CD4-positive, alpha-beta T cell (primary cell): ENCODE results near the gene LRRC14B. TPM values are rescaled to one million over a fixed set of nuclear protein-coding genes. Genes with fewer than 3 reads are reported as not detected.
"Not testable (repeated sequence)": the region's sequence is repeated elsewhere in the genome, so short reads cannot be mapped to it uniquely, and the experiment has no call there.

Source experiments
- ATAC-seq: fragments of 200-7000 bp; cut with Tn5 transposase; one replicate; pipeline ENCODE4 v1.10.0; 2022; ENCODE audit warnings: mild to moderate bottlenecking; ENCODE audit not compliant: poor library complexity
- CTCF ChIA-PET: fragments of 350-600 bp; sonication (Branson Sonifier 250); formaldehyde crosslinking; loops from one replicate; lab custom pipeline; 2021; ENCODE audit warnings: antibody characterized with exemption, inconsistent platforms; lab: Charles Lee
- POLR2A ChIA-PET: fragments of 350-600 bp; sonication (Branson Sonifier 250); formaldehyde crosslinking; loops from one replicate; lab custom pipeline; 2021; ENCODE audit warnings: antibody characterized with exemption, inconsistent platforms; lab: Charles Lee
- DNase-seq, 14 experiments: peaks; one replicate each; pipeline ENCODE4 v3.0.0-alpha.2; 2013 to 2020; ENCODE audit warnings: mixed read lengths in 2 of 14
- H3K27ac ChIP-seq, 2 donors: one replicate each; pipeline versions ENCODE4 v1.5.1 to v1.7.0; 2013; ENCODE audit warnings: low read length in 2 of 2, low read depth in 1 of 2, mild to moderate bottlenecking in 1 of 2
- H3K27me3 ChIP-seq, 2 experiments: 1 replicate in 1 of 2; 2 replicates in 1 of 2; pipeline versions ENCODE4 v1.6.1 to v1.7.0; 2013; ENCODE audit warnings: low read length in 2 of 2, control low read depth in 1 of 2, mild to moderate bottlenecking in 1 of 2, moderate library complexity in 1 of 2; ENCODE audit not compliant: insufficient read depth in 2 of 2, control insufficient read depth in 1 of 2
- H3K36me3 ChIP-seq: one replicate; pipeline ENCODE4 v1.6.1; 2013; ENCODE audit warnings: low read length, control low read depth; ENCODE audit not compliant: insufficient read depth
- H3K4me1 ChIP-seq: one replicate; pipeline ENCODE4 v1.6.1; 2013; ENCODE audit warnings: low read length, control low read depth; ENCODE audit not compliant: insufficient read depth
- H3K4me3 ChIP-seq: one replicate; pipeline ENCODE4 v1.5.1; 2013; ENCODE audit warnings: mild to moderate bottlenecking, low read length, moderate library complexity
- H3K9me3 ChIP-seq, 2 experiments: 1 replicate in 1 of 2; 2 replicates in 1 of 2; pipeline versions ENCODE4 v1.6.1 to v1.7.0; 2013; ENCODE audit warnings: low read length in 2 of 2, mild to moderate bottlenecking in 2 of 2, control low read depth in 1 of 2, moderate library complexity in 1 of 2; ENCODE audit not compliant: control insufficient read depth in 1 of 2, insufficient read depth in 1 of 2
- H3K27ac Mint-ChIP-seq: one replicate; pipeline ENCODE4 v1.8.0; 2020; ENCODE audit warnings: mixed read lengths
- H3K27me3 Mint-ChIP-seq: one replicate; pipeline ENCODE4 v1.8.0; 2021; ENCODE audit warnings: mixed read lengths
- H3K36me3 Mint-ChIP-seq: one replicate; pipeline ENCODE4 v1.8.0; 2021; ENCODE audit warnings: low read depth, mixed read lengths
- H3K4me1 Mint-ChIP-seq: one replicate; pipeline ENCODE4 v1.8.0; 2021; ENCODE audit warnings: low read depth, mixed read lengths
- H3K4me3 Mint-ChIP-seq: one replicate; pipeline ENCODE4 v1.8.0; 2020; ENCODE audit warnings: mild to moderate bottlenecking, mixed read lengths
- H3K9me3 Mint-ChIP-seq: one replicate; pipeline ENCODE4 v1.8.0; 2020; ENCODE audit warnings: mixed read lengths
- CTCF ChIP-seq: fragments of 200-600 bp; IDR thresholded peaks from one replicate; pipeline ENCODE4 v1.8.0; 2022; ENCODE audit warnings: antibody characterized with exemption, mild to moderate bottlenecking
- intact Hi-C, 2 experiments: fragments of 100-400 bp; cut with DNase I in 1 of 2; cut with micrococcal nuclease in 1 of 2; formaldehyde crosslinking; loops; one replicate each; pipeline versions ENCODE4 v1.15.1 to v1.9.0; 2023 to 2025; cut with DNase I, micrococcal nuclease
- total RNA-seq, 174 experiments: library from RNA in 2 of 174; stranded (reverse) in 2 of 174; gene quantifications; one replicate each; pipeline ENCODE4 v1.2.3 and lab custom pipeline; 2021 to 2026

LRRC14B gene
- total RNA-seq, 2 experiments from 2014 or later: 0.14 TPM; not detected in 1

GRCh38 chr5:219460-219863, 28.2 kb downstream of the LRRC14B start:
- H3K27ac ChIP-seq: peak overlapping the region; percentile 43 to 57
- H3K27me3 Mint-ChIP-seq: no peaks in the 10 kb centered on the region
- POLR2A ChIA-PET: interaction anchor here (1.0 to 3.7 kb wide), 4 partner anchors 13 to 62 kb away, joined by 3 to 49 read pairs (median 16); partner anchors contain the start of gene PDCD6
- H3K4me3 Mint-ChIP-seq: peak overlapping the region; percentile 95
- peaks cover 45% of the 10 kb centered on the region for H3K4me1 ChIP-seq
- TF ChIP-seq CTCF: no peak
- H3K36me3 ChIP-seq: peaks cover 12% of the 10 kb centered on the region
- intact Hi-C loops: loop anchor here (1.0 to 10.0 kb wide), 2 partner anchors 31 to 225 kb away; partner anchors contain the start of gene EXOC3 (in 1 of the 2)
- peaks cover 65% of the 10 kb centered on the region for H3K4me1 Mint-ChIP-seq
- no peaks in the 10 kb centered on the region for H3K9me3 ChIP-seq
- CTCF ChIA-PET: interaction anchor here (3.1 kb wide), 1 partner anchor 31 kb away, joined by 19 read pairs; no protein-coding TSS in a partner anchor
- no peaks in the 10 kb centered on the region for H3K27me3 ChIP-seq
- peaks cover 65% of the 10 kb centered on the region for H3K36me3 Mint-ChIP-seq
- DNase-seq (peak in 10 of 14 experiments; percentile 7 to 60 (median 32)), ATAC-seq (peak; percentile 25)
- peak overlapping the region; percentile 92 for H3K27ac Mint-ChIP-seq
- no peaks in the 10 kb centered on the region for H3K9me3 Mint-ChIP-seq
- peak overlapping the region; percentile 93 for H3K4me3 ChIP-seq

- peak in 3 of 14 experiments; percentile 52 to 70 (median 54) for DNase-seq
- Histone ChIP-seq H3K27ac (peak overlapping the region in 1 of 2 donors; percentile 43), H3K4me3 (peak overlapping the region; percentile 93), H3K9me3 (no peaks in the 10 kb centered on the region), H3K27me3 (no peaks in the 10 kb centered on the region), H3K4me1 (peaks cover 40% of the 10 kb centered on the region), H3K36me3 (peaks cover 14% of the 10 kb centered on the region)
- no peaks in the 10 kb centered on the region for H3K9me3 Mint-ChIP-seq
- ChIA-PET POLR2A (interaction anchor here (1.3 to 3.7 kb wide), 3 partner anchors 32 to 62 kb away, joined by 7 to 49 read pairs (median 25); partner anchors contain the start of gene PDCD6), CTCF (interaction anchor here (3.1 kb wide), 1 partner anchor 31 kb away, joined by 19 read pairs; no protein-coding TSS in a partner anchor)
- H3K36me3 Mint-ChIP-seq: peaks cover 65% of the 10 kb centered on the region
- H3K27ac Mint-ChIP-seq: peak overlapping the region; percentile 92
- H3K4me1 Mint-ChIP-seq: peaks cover 60% of the 10 kb centered on the region
- intact Hi-C loops: loop anchor here (1.0 to 10.0 kb wide), 3 partner anchors 32 to 252 kb away; partner anchors contain the start of gene EXOC3 (in 1 of the 2)
- no peak for TF ChIP-seq CTCF
- peak overlapping the region; percentile 95 for H3K4me3 Mint-ChIP-seq
- peak; percentile 24 for ATAC-seq
- no peaks in the 10 kb centered on the region for H3K27me3 Mint-ChIP-seq
Observed at GRCh38 chr5:219991-220390, 28.7 kb downstream of the LRRC14B start.

- H3K9me3 ChIP-seq, H3K4me3 Mint-ChIP-seq, CTCF ChIA-PET, POLR2A ChIA-PET, H3K27me3 ChIP-seq, DNase-seq, H3K4me3 ChIP-seq, H3K27me3 Mint-ChIP-seq, H3K9me3 Mint-ChIP-seq, H3K27ac ChIP-seq, ATAC-seq: not testable (repeated sequence)
- Mint-ChIP-seq H3K27ac (peak overlapping the region; percentile 45), H3K36me3 (peaks cover 73% of the 10 kb centered on the region), H3K4me1 (peaks cover 42% of the 10 kb centered on the region)
- H3K36me3 ChIP-seq: peaks cover 40% of the 10 kb centered on the region
- peaks cover 26% of the 10 kb centered on the region for H3K4me1 ChIP-seq
- intact Hi-C loops: loop anchor here in 1 of 2 experiments (5.0 kb wide), 1 partner anchor 249 kb away; no protein-coding TSS in a partner anchor
Observed at GRCh38 chr5:222951-223715, 31.8 kb downstream of the LRRC14B start.
